Measurements from ENCODE around the gene GPR156. TPM values are rescaled to one million over a fixed set of nuclear protein-coding genes. Genes with fewer than 3 reads are reported as not detected.
"Not testable (repeated sequence)": the region's sequence is repeated elsewhere in the genome, so short reads cannot be mapped to it uniquely, and the experiment has no call there.

The GPR156 gene
- total and polyA plus RNA-seq, 3 donors from 2014 or later, result 5.5 to 12.7 (median 7.3) TPM

GRCh38 chr3:120244834-120245225, 40.2 kb downstream of the GPR156 start:
- Histone ChIP-seq H3K4me1 (no peaks in the 10 kb centered on the region), H3K27ac (no peak overlapping the region), H3K27me3 (no peaks in the 10 kb centered on the region), H3K9me3 (no peaks in the 10 kb centered on the region), H3K4me3 (no peak overlapping the region), H3K36me3 (ENCODE audit: low read depth, missing control alignments) (no peaks in the 10 kb centered on the region)
- intact Hi-C loops (cut with DNase I; ENCODE audit: low total_unique reads), result loop anchor here (10.0 kb wide), 3 partner anchors 170 to 550 kb away; no protein-coding TSS in a partner anchor
- no peak for TF ChIP-seq CTCF (IDR thresholded peaks at IDR 0.05)
- no peak for TF ChIP-seq POLR2A (IDR thresholded peaks at IDR 0.05)
- no peak for DNase-seq
- WGBS, 2 donors, result 75 to 81% methylated on average over 3 of the region's 3 CpGs

GRCh38 chr3:120239644-120240043, 45.4 kb downstream of the GPR156 start:
- Histone ChIP-seq H3K4me3 (no peak overlapping the region), H3K36me3 (ENCODE audit: low read depth, missing control alignments) (no peaks in the 10 kb centered on the region), H3K27me3 (no peaks in the 10 kb centered on the region), H3K27ac (no peak overlapping the region), H3K4me1 (no peaks in the 10 kb centered on the region), H3K9me3 (no peaks in the 10 kb centered on the region)
- 95 to 96% methylated on average over 2 of the region's 2 CpGs for WGBS, 2 donors
- DNase-seq, result no peak
- TF ChIP-seq POLR2A (IDR thresholded peaks at IDR 0.05), result no peak
- intact Hi-C loops (cut with DNase I; ENCODE audit: low total_unique reads), result loop anchor here (10.0 kb wide), 3 partner anchors 175 to 555 kb away; no protein-coding TSS in a partner anchor

- H3K36me3 ChIP-seq (ENCODE audit: low read depth, missing control alignments), result no peaks in the 10 kb centered on the region
- TF ChIP-seq CTCF (IDR thresholded peaks at IDR 0.05) (no peak), POLR2A (IDR thresholded peaks at IDR 0.05) (no peak)
- WGBS, 2 donors, result 80 to 84% methylated on average over 2 of the region's 2 CpGs
- intact Hi-C loops (cut with DNase I; ENCODE audit: low total_unique reads), result no loop called here
- H3K27me3 ChIP-seq, result no peaks in the 10 kb centered on the region
- no peak overlapping the region for H3K4me3 ChIP-seq
- H3K9me3 ChIP-seq, result no peaks in the 10 kb centered on the region
- no peak overlapping the region for H3K27ac ChIP-seq
- no peak for DNase-seq
- no peaks in the 10 kb centered on the region for H3K4me1 ChIP-seq
These were observed 57.2 kb downstream of the GPR156 start for GRCh38 chr3:120227710-120228347.

GRCh38 chr3:120224237-120224636, 60.8 kb downstream of the GPR156 start:
- Histone ChIP-seq H3K27me3 (no peaks in the 10 kb centered on the region), H3K4me1 (no peaks in the 10 kb centered on the region), H3K27ac (no peak overlapping the region), H3K36me3 (ENCODE audit: low read depth, missing control alignments) (no peaks in the 10 kb centered on the region), H3K9me3 (no peaks in the 10 kb centered on the region), H3K4me3 (no peak overlapping the region)
- no peak for DNase-seq
- intact Hi-C loops (cut with DNase I; ENCODE audit: low total_unique reads), result no loop called here
- TF ChIP-seq POLR2A (IDR thresholded peaks at IDR 0.05) (no peak), CTCF (IDR thresholded peaks at IDR 0.05) (no peak)
- 84 to 90% methylated on average over 2 of the region's 2 CpGs for WGBS, 2 donors

- Histone ChIP-seq H3K27ac (no peak overlapping the region), H3K4me3 (no peak overlapping the region), H3K36me3 (ENCODE audit: low read depth, missing control alignments) (no peaks in the 10 kb centered on the region), H3K27me3 (no peaks in the 10 kb centered on the region), H3K9me3 (no peaks in the 10 kb centered on the region), H3K4me1 (no peaks in the 10 kb centered on the region)
- DNase-seq, result no peak
- TF ChIP-seq POLR2A (IDR thresholded peaks at IDR 0.05), result no peak
- TF ChIP-seq CTCF (IDR thresholded peaks at IDR 0.05), result no peak
- intact Hi-C loops (cut with DNase I; ENCODE audit: low total_unique reads), result no loop called here
These were observed 66.0 kb downstream of the GPR156 start for GRCh38 chr3:120218981-120219380.

GRCh38 chr3:120216633-120217032, 68.4 kb downstream of the GPR156 start:
- H3K27ac ChIP-seq; H3K4me3 ChIP-seq; H3K9me3 ChIP-seq; intact Hi-C loops (cut with DNase I; ENCODE audit: low total_unique reads); DNase-seq; H3K36me3 ChIP-seq (ENCODE audit: low read depth, missing control alignments); H3K27me3 ChIP-seq; H3K4me1 ChIP-seq: not testable (repeated sequence)
- 92 to 100% methylated on average over 1 of the region's 1 CpG for WGBS, 2 donors

All from testis (tissue), 3 donors.